Right renal cortex interstitium (tissue), 3 donors: Measurements from ENCODE around the gene GNAI2. TPM values are rescaled to one million over a fixed set of nuclear protein-coding genes. Genes with fewer than 3 reads are reported as not detected.

Source experiments
- DNase-seq, 3 donors: peaks; one replicate each; pipeline ENCODE4 v3.0.0-alpha.2; 2013; ENCODE audit warnings: low read depth in 3 of 3, low spot score in 2 of 3
- polyA plus RNA-seq, 3 donors: library from polyadenylated mRNA; unstranded; fragments of 120-200 nt; gene quantifications; one replicate each; pipeline ENCODE4 v1.2.1, GENCODE V29; 2013; ENCODE audit not compliant: insufficient read length in 3 of 3

GNAI2 gene
- polyA plus RNA-seq, result 100 to 1,000 TPM; 211 to 230 (median 220) TPM

DNA sequence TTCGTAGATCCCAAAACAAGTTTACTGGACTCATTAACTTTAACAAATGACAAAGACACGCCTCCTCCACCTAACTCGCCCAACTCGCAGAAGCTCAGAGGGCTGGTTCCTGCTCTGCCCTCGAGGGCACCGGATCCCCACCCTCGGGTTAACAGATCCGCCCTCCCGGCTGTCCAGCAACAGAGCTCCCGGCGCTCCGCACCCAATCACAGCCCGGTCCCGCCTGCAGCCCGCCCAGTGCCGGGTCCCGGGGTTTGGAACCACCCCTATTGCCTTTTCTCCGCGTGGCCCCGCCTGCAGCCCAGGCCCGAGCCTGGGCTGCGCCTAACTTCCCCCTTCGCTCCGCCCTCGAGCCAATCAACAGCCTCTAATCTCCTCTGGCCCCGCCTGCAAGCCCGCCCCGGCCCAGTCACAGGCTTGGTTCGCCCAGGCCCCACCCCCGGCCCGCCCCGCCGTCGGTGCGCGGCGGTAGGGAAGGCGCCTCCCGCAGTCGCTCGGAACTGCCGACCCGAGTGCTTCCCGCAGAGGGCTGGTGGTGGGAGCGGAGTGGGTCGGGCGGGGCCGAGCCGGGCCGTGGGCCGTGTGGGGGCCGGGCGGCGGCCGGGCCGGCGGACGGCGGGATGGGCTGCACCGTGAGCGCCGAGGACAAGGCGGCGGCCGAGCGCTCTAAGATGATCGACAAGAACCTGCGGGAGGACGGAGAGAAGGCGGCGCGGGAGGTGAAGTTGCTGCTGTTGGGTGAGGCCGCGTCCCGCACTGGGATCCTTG, at the start of gene GNAI2:
Gene GNAI2 (plus strand): TSS at position 489 of the 768 bp plus-strand sequence. CDS start 132 bp downstream, at position 621.
- DNase-seq, result peak; percentile 85 to 96 (median 95)

DNA sequence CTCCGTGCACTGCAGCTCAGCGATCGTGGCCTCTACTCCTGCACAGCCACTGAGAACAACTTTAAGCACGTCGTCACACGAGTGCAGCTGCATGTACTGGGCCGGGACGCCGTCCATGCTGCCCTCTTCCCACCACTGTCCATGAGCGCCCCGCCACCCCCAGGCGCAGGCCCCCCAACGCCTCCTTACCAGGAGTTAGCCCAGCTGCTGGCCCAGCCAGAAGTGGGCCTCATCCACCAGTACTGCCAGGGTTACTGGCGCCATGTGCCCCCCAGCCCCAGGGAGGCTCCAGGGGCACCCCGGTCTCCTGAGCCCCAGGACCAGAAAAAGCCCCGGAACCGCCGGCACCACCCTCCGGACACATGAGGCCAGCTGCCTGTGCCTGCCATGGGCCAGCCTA, 48.3 kb upstream of the GNAI2 start:
- no peak for DNase-seq

DNA sequence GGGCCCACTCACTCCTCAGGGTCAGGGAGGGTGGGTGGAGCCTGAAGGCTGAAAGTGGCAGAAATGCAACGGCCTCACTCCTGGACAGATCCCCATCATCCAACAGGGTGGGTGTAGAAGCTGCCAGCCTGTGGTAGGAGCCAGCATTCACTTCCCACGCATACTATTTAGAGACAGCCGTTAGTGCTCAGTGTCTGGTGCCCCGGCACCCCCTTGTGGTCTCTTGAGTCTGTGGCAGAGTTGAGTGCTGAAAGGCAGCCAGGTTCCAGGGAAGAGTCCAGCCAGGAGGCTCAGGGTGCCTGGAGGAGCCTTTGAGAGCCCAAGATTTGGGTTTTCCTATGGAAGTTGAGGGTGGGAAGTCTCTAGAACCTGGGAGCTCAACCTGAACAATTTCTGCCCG, 46.7 kb upstream of the GNAI2 start:
- DNase-seq, result no peak

DNA sequence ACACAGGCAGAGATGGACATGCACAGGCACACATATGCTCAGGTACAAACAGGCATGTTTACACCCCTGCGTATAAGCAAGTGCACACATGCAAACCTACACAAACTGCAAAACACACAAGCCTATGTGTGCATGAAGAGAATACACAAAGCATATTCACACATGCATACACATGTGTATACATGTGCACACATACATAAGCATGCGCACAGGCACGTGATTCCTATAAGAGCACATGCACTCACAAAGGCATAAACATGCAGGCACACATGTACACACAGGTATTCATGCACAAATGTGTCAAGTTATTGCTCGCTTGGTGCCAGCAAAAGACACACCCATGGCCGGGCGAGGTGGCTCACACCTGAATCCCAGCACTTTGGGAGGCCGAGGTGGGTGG, 46.0 kb upstream of the GNAI2 start:
- DNase-seq, result no peak

DNA sequence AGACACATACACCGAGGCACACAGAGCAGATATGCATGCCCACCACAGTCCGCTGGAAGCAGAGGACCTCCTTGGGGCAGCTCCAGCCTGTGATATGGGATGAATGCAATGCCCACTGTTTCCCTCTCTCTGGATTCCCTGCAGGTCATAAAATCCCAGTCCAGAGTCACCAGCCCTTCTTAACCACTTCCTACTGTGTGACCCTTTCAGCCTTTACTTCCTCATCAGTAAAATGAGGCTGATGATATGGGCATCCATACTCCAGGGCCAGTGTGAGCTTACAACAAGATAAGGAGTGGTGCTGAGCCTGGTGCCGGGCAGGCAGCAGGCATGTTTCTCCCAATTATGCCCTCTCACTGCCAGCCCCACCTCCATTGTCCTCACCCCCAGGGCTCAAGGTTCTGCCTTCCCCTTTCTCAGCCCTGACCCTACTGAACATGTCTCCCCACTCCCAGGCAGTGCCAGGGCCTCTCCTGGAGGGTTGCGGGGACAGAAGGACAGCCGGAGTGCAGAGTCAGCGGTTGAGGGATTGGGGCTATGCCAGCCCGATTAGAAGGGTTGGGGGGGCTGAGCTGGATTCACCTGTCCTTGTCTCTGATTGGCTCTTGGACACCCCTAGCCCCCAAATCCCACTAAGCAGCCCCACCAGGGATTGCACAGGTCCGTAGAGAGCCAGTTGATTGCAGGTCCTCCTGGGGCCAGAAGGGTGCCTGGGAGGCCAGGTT, 44.9 kb upstream of the GNAI2 start, which contains the start of gene GNAT1:
Gene GNAT1 (plus strand): TSS at position 675 of the 725 bp plus-strand sequence. CDS start 116 bp downstream, outside the sequence.
- DNase-seq, result no peak

DNA sequence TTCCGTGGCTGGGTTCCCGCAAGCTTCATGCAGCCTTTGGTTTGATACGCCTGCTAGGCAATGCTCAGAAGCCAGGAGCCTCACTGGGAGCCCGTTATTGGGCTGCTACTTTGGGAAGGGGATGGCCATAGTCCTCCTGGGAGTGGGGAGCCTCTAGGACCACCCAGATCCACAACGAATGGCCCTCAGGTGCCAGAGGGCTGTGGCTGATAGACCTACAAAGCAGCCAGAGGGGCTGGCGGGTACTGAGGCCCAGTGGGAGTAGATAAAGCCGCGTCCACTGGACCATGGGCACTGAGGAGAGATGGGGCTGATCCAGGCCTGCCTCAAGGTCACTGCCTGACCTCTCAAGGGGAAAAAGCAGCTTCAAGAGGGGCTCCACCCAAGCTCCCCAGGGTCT, 43.9 kb upstream of the GNAI2 start:
- no peak for DNase-seq

DNA sequence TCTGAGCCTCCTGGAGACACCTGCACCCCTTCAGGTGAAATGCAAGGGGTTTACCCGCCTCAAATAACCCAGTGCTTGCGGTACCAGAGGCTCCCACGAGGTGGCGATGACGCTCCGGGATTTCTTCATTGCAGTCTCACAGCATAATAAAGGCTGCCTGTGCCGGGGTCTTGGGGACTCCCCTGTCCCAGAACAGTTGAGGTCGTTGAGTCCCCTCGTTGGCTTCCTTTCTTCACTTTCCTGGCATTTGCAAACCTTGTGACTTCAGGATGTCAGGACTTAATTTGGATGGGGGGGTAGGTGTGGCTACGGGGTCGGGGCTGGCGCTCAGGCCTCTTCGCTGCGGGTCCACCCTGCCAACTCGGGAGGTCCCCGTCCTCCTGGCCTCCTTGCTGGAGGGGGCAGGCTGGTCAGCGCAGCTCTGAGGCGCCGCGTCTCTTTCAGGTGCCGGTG, 43.3 kb upstream of the GNAI2 start:
- peak in 1 of 3 donors; percentile 58 for DNase-seq

DNA sequence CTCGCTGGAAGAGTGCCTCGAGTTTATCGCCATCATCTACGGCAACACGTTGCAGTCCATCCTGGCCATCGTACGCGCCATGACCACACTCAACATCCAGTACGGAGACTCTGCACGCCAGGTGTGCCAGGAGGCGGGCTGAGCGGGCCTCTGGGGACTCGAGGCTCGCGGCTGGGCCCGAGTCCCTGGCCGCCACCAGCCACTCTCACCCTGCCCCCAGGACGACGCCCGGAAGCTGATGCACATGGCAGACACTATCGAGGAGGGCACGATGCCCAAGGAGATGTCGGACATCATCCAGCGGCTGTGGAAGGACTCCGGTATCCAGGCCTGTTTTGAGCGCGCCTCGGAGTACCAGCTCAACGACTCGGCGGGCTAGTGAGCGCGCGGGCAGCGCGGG, 42.7 kb upstream of the GNAI2 start:
- no peak for DNase-seq

DNA sequence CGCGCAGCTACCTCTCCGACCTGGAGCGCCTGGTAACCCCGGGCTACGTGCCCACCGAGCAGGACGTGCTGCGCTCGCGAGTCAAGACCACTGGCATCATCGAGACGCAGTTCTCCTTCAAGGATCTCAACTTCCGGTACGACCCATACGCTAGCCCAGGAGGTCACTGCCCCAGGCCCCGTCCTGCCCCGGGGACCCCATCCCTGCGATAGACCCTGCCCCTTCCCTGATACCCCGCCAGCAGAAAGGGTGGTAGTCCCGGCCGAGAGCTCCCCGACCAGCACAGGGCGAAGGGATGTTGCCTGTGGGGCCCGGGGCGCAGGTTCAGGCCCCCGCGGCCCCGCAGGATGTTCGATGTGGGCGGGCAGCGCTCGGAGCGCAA, 42.3 kb upstream of the GNAI2 start:
- DNase-seq, result no peak

DNA sequence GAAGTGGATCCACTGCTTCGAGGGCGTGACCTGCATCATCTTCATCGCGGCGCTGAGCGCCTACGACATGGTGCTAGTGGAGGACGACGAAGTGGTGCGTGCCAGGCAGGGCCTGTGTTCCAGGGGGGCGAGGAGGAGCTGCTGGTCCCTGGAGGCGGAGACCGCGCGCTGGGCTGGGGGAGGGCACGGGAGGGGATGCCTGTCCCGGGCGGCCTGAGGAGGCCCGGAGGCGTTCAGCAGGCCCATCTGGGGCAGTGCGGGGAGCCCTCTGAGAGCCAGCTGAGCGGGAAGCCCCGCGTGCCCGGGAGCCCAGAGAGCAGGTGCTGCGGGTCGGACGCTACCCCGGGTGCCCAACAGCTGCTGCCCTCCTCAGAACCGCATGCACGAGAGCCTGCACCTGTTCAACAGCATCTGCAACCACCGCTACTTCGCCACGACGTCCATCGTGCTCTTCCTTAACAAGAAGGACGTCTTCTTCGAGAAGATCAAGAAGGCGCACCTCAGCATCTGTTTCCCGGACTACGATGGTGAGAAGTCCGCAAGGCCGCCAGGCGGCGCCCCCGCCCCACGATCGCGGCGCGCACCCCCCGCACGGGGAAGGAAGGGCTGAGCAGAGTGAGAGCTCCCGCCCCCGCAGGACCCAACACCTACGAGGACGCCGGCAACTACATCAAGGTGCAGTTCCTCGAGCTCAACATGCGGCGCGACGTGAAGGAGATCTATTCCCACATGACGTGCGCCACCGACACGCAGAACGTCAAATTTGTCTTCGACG, 41.7 kb upstream of the GNAI2 start:
- no peak for DNase-seq

DNA sequence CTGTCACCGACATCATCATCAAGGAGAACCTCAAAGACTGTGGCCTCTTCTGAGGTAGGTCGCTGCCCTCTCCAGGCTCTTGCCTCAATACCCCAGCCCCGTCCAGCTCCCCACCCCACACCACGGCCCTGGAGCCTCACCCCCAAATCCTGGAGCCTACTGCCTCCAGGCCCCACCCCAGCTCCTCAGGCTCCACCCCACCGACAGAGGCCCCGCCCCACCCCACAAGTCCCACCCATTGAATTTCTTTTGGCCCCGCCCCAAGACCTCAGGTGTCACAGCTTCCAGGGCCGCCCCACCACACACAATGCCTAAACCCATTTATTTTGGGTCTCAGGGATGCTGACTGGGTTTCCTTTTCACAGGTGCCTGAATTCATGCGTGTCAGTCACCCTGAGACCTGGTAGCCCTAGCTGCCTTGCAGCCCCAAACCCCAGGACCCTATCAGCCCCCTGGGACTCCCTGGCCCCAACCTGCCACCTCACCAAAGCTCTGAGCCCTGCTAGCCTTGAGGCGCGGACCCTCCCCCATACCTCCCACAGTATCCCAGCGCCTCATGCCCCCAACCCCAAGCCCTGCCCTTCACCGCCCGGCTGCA, 41.0 kb upstream of the GNAI2 start:
- no peak for DNase-seq

DNA sequence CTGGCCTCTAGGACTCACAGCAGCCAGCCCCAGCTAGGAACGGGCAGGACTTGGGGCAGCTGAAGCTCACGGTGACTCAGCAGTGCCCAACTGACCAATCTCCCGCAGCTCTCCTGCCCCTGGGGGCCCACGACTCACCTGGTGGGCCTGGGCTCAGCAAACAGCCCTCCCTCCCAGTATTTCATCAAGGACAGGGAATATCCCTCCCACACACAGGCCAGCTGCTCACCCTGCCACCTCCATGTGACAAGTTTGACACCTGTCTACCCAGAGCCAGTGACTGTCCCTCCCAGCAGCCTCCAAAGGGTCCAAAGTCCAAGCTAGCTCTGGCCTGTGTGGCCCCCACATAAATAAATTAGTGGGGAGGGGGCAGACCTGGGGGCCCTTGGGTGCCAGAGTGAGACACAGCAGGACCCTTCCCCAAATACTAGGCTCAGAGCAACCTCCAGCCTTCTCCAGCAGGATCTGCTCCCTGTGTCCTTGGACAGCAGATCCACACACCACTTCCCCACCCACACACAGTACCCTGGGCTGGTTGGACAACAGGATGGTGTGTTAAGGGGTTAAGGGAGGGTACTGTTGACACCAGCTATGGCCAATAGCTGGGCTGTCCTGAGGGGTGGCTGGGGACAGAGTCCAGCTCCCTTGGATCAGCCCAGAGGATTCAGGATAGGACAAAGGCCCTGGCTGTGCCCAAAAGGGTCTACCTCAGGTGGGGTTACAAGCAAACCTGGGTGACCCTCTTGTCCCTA, 40.3 kb upstream of the GNAI2 start:
- DNase-seq, result no peak

DNA sequence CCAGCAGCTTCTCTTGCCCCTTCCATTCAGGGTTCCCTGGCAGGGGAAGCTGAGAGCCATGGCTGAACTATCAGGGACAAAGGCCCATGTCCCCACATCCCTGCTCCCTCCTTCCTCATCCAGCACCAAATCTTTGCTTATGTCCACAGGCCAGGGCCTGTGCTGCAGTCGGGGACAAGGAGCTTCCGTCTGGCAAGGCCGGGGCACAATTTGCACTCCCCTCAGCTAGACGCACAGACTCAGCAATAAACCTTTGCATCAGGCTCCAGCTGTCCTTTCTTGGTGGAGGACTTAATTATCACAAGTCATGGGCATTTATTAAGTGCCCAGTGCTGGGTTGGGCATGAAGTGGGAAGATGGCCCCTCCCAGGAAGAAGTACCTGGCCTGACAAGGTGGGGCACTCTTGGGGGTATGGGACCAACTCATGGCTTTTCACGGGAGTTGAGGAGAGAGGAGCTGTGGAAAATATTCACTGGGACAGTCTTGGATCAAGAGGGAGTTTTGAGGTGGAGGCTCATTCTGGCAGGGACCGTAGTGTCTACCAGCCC, 39.7 kb upstream of the GNAI2 start:
- DNase-seq, result no peak

DNA sequence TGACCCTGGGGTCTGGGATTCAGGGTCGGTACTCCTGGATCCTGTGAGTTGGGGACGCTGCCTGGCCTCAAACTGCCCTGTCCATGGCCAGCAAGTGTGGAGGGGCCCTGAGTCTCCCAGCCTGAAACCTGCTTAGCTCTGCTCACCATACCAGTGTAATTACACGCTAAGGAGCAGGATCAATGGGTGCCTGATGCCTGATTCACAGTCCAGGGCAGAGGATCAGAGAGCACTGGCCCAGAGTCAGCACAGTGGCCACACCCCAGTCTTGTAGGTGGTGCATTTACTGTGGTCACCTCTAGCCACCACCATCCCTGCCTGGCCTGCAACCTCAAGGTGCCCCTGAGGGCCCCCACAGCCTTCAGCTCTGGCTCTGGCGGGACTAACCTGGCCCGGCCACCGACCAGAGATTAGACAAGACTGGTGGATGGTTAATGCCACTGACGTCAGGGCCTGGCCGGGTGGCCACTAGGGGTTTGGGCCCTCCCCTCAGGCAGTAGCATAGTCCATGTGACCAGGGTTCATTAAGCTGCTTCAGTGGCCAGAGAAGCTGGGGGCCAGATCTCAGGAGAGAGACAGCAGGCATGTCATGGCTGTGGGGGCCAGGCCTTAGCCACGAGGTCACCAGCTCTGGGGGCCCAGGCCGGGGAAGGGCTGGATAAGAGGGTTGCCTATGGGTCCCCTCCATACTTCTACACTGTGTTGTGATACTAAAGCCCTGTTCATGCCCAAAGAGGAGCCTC, 34.3 kb upstream of the GNAI2 start:
- no peak for DNase-seq

DNA sequence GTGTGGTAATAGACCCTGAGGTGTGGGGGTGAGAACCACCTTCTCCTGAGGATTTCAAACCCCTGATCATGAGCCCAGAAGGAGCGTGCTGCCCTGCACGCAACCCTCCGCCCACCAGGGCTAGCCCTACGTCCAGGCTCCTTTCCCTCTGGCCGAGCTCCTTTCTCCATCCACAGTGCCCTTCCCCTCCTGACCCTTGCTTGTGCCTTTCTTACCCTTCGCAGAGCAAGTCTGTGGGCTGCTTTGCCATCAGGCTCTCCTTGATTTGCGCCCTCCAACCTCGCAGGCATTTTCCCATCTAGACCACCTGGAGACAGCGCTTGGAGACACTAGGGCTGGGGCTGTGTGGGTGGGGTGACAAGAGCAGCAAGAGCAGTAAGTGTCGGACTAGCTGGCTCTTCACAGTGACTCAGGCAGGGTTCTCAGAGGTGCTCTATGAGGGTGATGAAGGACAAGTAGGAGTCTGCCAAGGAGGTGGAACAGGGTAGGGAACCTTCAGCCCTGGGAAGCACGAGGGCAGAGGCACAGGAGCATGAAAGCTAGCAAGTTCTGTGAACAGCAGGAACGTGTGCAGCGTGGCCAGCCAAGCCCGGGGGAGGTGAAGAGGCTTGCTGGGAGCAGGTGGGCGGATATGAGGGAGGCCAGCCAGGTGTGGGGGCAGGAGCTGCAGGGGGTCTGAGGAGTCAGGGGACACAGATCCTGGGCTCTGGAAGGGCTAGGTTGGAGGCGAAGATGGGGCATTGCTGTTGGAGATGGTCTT, 33.5 kb upstream of the GNAI2 start:
- DNase-seq, result no peak

DNA sequence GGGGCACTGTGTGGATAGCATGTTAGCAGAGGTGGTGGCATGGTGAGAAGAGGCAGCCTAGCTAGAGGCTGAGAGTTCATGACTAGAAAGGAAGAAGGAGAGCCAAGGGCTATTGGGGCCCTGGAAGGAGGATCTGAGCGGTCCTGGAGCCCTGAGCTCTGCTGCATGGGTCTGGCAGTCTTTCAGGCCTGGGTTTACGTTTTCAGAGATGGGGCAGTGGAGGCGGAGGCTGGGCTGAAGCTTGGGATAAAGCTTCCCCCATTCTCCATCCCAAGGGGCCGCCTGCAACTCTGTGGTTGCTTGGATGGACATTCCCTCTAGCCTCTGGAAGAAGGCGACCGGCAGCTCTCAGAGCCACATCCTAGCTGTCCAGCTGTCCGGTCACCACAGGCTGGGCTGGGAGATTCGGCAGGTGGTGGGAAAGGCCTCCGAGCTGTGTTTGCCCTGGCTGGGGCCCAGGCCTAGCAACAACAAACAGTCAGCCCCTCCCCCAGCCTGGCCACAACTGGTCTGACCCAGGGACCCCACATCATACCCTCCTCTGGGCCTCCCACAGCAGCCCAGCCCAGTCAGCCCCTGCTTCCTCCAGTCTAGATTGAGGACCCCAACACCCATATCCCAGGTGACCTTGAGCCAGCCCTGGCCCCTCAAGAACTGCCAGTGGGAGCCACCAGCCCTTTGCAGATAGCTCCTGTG, 32.7 kb upstream of the GNAI2 start:
- no peak for DNase-seq
